HepG2 (cell line): Measurements from ENCODE around the gene HSPA1L. TPM values are rescaled to one million over a fixed set of nuclear protein-coding genes. Genes with fewer than 3 reads are reported as not detected.

Source experiments
- CHD2 ChIP-seq: IDR thresholded peaks from 2 replicates; pipeline ENCODE4 v1.6.1; 2011; ENCODE audit warnings: low read depth, low read length, improper control_type of control experiment
- GTF2F1 ChIP-seq: fragments of 150-350 bp; IDR thresholded peaks from 2 replicates; pipeline ENCODE4 v1.6.1; 2014; ENCODE audit warnings: low read length
- MATR3 ChIP-seq: sonication (generic); formaldehyde crosslinking; IDR thresholded peaks from 2 replicates; pipeline ENCODE4 v1.4.0; 2020; ENCODE audit warnings: missing genetic modification reagents
- NBN ChIP-seq: fragments of 450-650 bp; conservative IDR thresholded peaks from 2 replicates; pipeline ENCODE4 v1.6.1; 2017
- RXRA ChIP-seq: sonication (generic); formaldehyde crosslinking; IDR thresholded peaks from 2 replicates; pipeline ENCODE4 v1.5.1; 2020; ENCODE audit warnings: missing genetic modification reagents
- TP53 ChIP-seq: sonication (generic); formaldehyde crosslinking; conservative IDR thresholded peaks from 2 replicates; pipeline ENCODE4 v1.4.0; 2020; ENCODE audit warnings: missing genetic modification reagents
- ZBTB42 ChIP-seq: sonication (generic); formaldehyde crosslinking; IDR thresholded peaks from 2 replicates; pipeline ENCODE4 v1.5.0; 2020; ENCODE audit warnings: mild to moderate bottlenecking, missing genetic modification reagents
- ZC3H4 ChIP-seq: sonication (generic); formaldehyde crosslinking; IDR thresholded peaks from 2 replicates; pipeline ENCODE4 v1.4.0; 2020; ENCODE audit warnings: missing genetic modification reagents, borderline replicate concordance
- ZFP90 ChIP-seq: sonication (generic); formaldehyde crosslinking; IDR thresholded peaks from 2 replicates; pipeline ENCODE4 v1.8.0; 2022; ENCODE audit warnings: missing genetic modification reagents, mild to moderate bottlenecking, inconsistent platforms, borderline replicate concordance
- ZNF124 ChIP-seq: sonication (generic); formaldehyde crosslinking; IDR thresholded peaks from 2 replicates; pipeline ENCODE4 v1.4.0; 2020; ENCODE audit warnings: missing genetic modification reagents
- ZNF296 ChIP-seq: sonication (generic); formaldehyde crosslinking; conservative IDR thresholded peaks from 2 replicates; pipeline ENCODE4 v1.5.0; 2020; ENCODE audit warnings: mild to moderate bottlenecking, missing genetic modification reagents
- ZNF724P ChIP-seq: sonication (generic); formaldehyde crosslinking; IDR thresholded peaks from 2 replicates; pipeline ENCODE4 v1.8.0; 2022; ENCODE audit warnings: missing genetic modification reagents, borderline replicate concordance
- ZNF780A ChIP-seq: sonication (generic); formaldehyde crosslinking; IDR thresholded peaks from 2 replicates; pipeline ENCODE4 v1.8.0; 2022; ENCODE audit warnings: mild to moderate bottlenecking, missing genetic modification reagents, moderate library complexity
- polyA plus RNA-seq, 8 experiments: library from polyadenylated mRNA; depleted of rRNA in 3 of 8; stranded (reverse) in 7 of 8; unstranded in 1 of 8; fragments of >200 nt; fragmentation: Illumina TruSeq in 4 of 8; extraction: Trizol in 4 of 8; gene quantifications; 2 replicates each; pipeline versions ENCODE4 v1.2.1 to v1.2.3, GENCODE V29; 2011 to 2016; ENCODE audit warnings: low read depth in 4 of 8, missing spikeins in 1 of 8, mixed read lengths in 1 of 8; ENCODE audit not compliant: insufficient read depth in 1 of 8
- total RNA-seq, 5 experiments: library from RNA; depleted of rRNA; stranded (reverse); fragments of >200 nt; fragmentation: Illumina TruSeq; extraction: Trizol; gene quantifications; 2 replicates each; pipeline ENCODE4 v1.2.3, GENCODE V29; 2016; ENCODE audit warnings: low read depth in 1 of 5
- TF ChIP-seq, protein P1 (sequence below): sonication (generic); formaldehyde crosslinking; IDR thresholded peaks from 2 replicates; pipeline ENCODE4 v1.4.0; 2020; ENCODE audit warnings: mild to moderate bottlenecking, missing genetic modification reagents
- TF ChIP-seq, protein P2 (sequence below): sonication (generic); formaldehyde crosslinking; IDR thresholded peaks from 2 replicates; pipeline ENCODE4 v1.5.0; 2020; ENCODE audit warnings: missing genetic modification reagents
- TF ChIP-seq, protein P3 (sequence below): sonication (generic); formaldehyde crosslinking; IDR thresholded peaks from 2 replicates; pipeline ENCODE4 v1.4.0; 2020; ENCODE audit warnings: missing genetic modification reagents, borderline replicate concordance
- TF ChIP-seq, protein P4 (sequence below): sonication (generic); formaldehyde crosslinking; IDR thresholded peaks from 2 replicates; pipeline ENCODE4 v1.5.1; 2020; ENCODE audit warnings: missing genetic modification reagents, mild to moderate bottlenecking, borderline replicate concordance
- TF ChIP-seq, protein P5 (sequence below): sonication (generic); formaldehyde crosslinking; IDR thresholded peaks from 2 replicates; pipeline ENCODE4 v1.4.0; 2020; ENCODE audit warnings: missing genetic modification reagents, low read depth, mild to moderate bottlenecking, borderline replicate concordance
- TF ChIP-seq, protein P6 (sequence below): sonication (generic); formaldehyde crosslinking; IDR thresholded peaks from 2 replicates; pipeline ENCODE4 v1.5.0; 2020; ENCODE audit warnings: missing genetic modification reagents
- TF ChIP-seq, protein P7 (sequence below): IDR thresholded peaks from 2 replicates; pipeline ENCODE4 v1.6.1; 2012; ENCODE audit warnings: inconsistent platforms

The HSPA1L gene
- total and polyA plus RNA-seq, 2 of the 13 experiments (the other 11 are each of a cell fraction or from before 2014, with no cell fraction given): 0.55 to 1.0 TPM

DNA sequence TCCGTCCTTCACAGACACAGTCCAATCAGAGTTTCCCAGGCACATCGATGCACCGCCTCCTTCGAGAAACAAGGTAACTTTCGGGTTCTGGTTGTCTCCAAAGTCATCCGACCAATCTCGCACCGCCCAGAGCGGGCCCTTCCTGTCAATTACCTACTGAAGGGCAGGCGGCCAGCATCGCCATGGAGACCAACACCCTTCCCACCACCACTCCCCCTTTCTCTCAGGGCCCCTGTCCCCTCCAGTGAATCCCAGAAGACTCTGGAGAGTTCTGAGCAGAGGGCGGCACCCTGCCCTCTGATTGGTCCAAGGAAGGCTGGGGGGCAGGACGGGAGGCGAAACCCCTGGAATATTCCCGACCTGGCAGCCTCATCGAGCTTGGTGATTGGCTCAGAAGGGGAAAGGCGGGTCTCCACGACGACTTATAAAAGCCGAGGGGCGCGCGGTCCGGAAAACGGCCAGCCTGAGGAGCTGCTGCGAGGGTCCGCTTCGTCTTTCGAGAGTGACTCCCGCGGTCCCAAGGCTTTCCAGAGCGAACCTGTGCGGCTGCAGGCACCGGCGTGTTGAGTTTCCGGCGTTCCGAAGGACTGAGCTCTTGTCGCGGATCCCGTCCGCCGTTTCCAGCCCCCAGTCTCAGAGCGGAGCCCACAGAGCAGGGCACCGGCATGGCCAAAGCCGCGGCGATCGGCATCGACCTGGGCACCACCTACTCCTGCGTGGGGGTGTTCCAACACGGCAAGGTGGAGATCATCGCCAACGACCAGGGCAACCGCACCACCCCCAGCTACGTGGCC is 12.4 kb upstream of the HSPA1L start, which contains the start of gene HSPA1B (continued):
- TF ChIP-seq, protein P1, sequence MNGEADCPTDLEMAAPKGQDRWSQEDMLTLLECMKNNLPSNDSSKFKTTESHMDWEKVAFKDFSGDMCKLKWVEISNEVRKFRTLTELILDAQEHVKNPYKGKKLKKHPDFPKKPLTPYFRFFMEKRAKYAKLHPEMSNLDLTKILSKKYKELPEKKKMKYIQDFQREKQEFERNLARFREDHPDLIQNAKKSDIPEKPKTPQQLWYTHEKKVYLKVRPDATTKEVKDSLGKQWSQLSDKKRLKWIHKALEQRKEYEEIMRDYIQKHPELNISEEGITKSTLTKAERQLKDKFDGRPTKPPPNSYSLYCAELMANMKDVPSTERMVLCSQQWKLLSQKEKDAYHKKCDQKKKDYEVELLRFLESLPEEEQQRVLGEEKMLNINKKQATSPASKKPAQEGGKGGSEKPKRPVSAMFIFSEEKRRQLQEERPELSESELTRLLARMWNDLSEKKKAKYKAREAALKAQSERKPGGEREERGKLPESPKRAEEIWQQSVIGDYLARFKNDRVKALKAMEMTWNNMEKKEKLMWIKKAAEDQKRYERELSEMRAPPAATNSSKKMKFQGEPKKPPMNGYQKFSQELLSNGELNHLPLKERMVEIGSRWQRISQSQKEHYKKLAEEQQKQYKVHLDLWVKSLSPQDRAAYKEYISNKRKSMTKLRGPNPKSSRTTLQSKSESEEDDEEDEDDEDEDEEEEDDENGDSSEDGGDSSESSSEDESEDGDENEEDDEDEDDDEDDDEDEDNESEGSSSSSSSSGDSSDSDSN (CRISPR knock-in tag): peak; percentile 92
- TF ChIP-seq, protein P2, sequence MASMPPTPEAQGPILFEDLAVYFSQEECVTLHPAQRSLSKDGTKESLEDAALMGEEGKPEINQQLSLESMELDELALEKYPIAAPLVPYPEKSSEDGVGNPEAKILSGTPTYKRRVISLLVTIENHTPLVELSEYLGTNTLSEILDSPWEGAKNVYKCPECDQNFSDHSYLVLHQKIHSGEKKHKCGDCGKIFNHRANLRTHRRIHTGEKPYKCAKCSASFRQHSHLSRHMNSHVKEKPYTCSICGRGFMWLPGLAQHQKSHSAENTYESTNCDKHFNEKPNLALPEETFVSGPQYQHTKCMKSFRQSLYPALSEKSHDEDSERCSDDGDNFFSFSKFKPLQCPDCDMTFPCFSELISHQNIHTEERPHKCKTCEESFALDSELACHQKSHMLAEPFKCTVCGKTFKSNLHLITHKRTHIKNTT (CRISPR knock-in tag): no peak
- TF ChIP-seq, protein P3, sequence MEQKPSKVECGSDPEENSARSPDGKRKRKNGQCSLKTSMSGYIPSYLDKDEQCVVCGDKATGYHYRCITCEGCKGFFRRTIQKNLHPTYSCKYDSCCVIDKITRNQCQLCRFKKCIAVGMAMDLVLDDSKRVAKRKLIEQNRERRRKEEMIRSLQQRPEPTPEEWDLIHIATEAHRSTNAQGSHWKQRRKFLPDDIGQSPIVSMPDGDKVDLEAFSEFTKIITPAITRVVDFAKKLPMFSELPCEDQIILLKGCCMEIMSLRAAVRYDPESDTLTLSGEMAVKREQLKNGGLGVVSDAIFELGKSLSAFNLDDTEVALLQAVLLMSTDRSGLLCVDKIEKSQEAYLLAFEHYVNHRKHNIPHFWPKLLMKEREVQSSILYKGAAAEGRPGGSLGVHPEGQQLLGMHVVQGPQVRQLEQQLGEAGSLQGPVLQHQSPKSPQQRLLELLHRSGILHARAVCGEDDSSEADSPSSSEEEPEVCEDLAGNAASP (CRISPR knock-in tag): peak; percentile 65
- TF ChIP-seq MATR3 (CRISPR knock-in tag) (0 out of 2 replicates have a peak, but pooled peaks have one; percentile 44), ZNF296 (CRISPR knock-in tag) (peak; percentile 92; the same call in 1 of the 2 replicates), NBN (no peak), CHD2 (0 out of 2 replicates have a peak, but pooled peaks have one; percentile 46), ZFP90 (CRISPR knock-in tag) (peak; percentile 35; the same call in 1 of the 2 replicates), ZC3H4 (0 out of 2 replicates have a peak, but pooled peaks have one; percentile 45), ZBTB42 (CRISPR knock-in tag) (peak; percentile 89; the same call in 1 of the 2 replicates), ZNF724P (CRISPR knock-in tag) (peak; percentile 86; the same call in 1 of the 2 replicates), GTF2F1 (peak; percentile 79; the same call in 1 of the 2 replicates), RXRA (CRISPR knock-in tag) (peak; percentile 44; the same call in 1 of the 2 replicates), TP53 (CRISPR knock-in tag) (peak; percentile 68; the same call in 1 of the 2 replicates), ZNF780A (no peak), ZNF124 (0 out of 2 replicates have a peak, but pooled peaks have one; percentile 56)
- TF ChIP-seq, protein P4, sequence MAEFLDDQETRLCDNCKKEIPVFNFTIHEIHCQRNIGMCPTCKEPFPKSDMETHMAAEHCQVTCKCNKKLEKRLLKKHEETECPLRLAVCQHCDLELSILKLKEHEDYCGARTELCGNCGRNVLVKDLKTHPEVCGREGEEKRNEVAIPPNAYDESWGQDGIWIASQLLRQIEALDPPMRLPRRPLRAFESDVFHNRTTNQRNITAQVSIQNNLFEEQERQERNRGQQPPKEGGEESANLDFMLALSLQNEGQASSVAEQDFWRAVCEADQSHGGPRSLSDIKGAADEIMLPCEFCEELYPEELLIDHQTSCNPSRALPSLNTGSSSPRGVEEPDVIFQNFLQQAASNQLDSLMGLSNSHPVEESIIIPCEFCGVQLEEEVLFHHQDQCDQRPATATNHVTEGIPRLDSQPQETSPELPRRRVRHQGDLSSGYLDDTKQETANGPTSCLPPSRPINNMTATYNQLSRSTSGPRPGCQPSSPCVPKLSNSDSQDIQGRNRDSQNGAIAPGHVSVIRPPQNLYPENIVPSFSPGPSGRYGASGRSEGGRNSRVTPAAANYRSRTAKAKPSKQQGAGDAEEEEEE (CRISPR knock-in tag): no peak
- TF ChIP-seq, protein P5, sequence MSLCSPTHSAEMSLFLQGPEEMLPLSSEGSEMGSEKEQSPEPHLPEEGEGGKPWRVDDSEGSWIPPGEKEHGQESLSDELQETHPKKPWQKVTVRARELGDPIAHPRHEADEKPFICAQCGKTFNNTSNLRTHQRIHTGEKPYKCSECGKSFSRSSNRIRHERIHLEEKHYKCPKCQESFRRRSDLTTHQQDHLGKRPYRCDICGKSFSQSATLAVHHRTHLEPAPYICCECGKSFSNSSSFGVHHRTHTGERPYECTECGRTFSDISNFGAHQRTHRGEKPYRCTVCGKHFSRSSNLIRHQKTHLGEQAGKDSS (CRISPR knock-in tag): no peak
- TF ChIP-seq, protein P6, sequence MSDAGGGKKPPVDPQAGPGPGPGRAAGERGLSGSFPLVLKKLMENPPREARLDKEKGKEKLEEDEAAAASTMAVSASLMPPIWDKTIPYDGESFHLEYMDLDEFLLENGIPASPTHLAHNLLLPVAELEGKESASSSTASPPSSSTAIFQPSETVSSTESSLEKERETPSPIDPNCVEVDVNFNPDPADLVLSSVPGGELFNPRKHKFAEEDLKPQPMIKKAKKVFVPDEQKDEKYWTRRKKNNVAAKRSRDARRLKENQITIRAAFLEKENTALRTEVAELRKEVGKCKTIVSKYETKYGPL: 0 out of 2 replicates have a peak, but pooled peaks have one; percentile 55
- TF ChIP-seq, protein P7, sequence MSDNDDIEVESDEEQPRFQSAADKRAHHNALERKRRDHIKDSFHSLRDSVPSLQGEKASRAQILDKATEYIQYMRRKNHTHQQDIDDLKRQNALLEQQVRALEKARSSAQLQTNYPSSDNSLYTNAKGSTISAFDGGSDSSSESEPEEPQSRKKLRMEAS: peak; percentile 62; the same call in 1 of the 2 replicates
